GM12891 (cell line): ENCODE results near the gene HIBADH.

ENCODE experiments used
- POLR2A ChIP-seq: IDR thresholded peaks from 2 replicates; pipeline ENCODE4 v1.6.1; 2011; ENCODE audit warnings: low read depth, low read length, control low read depth
- TAF1 ChIP-seq: IDR thresholded peaks from 2 replicates; pipeline ENCODE4 v1.6.1; 2011; ENCODE audit warnings: low read depth, low read length, control low read depth

DNA sequence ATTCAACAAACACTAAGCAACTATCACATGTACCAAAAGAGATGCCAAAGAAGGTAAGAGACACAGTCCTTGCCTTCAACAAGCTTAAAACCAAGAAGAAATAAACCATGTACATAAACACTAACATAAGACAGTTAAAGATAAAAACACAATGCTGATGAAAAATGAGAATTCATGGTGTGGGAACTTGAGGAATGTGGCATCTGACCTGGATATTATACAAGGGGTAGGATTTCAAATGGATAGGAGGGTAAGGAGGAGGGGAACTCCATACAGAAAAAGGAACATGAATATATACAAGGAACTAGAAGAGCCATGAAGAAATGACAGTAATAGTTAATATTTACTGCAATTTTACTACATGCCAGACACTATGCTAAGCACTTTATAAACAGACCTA lies 11.0 kb downstream of the HIBADH start:
- TF ChIP-seq POLR2A (no peak), TAF1 (no peak)
